HG02588 (cell line): ENCODE results near the gene TAF4.
"Not testable (repeated sequence)": the region's sequence is repeated elsewhere in the genome, so short reads cannot be mapped to it uniquely, and the experiment has no call there.

Experiments
- ATAC-seq: cut with Tn5 transposase; IDR thresholded peaks from one replicate; pipeline ENCODE4 v1.9.1; 2021; ENCODE audit warnings: mild to moderate bottlenecking, moderate library complexity; ENCODE audit not compliant: unreplicated experiment

The TAF4 gene

DNA sequence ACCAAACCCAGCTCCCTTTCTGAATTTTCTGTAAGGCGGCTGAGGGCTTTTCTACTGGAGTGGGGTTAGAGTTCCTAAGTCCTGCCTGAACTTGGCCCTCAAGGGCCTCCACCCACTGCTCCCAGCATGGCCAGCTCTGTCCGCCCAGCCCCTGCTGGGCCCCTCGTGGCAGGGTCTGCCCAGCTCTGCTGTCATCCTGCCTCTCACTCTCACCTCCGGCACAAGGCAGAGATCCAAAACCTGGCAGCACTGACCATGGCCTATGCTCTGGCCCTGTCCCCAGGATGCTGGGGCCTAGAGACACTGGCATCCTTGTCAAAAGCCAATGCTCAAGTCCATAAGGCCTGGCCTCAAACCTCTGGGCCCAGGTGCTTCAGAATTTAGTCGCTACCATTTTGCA, 61.1 kb downstream of the TAF4 start:
- ATAC-seq: no peak

GRCh38 chr20:62003567-62004405, 61.9 kb downstream of the TAF4 start:
- ATAC-seq: no peak

GRCh38 chr20:62002882-62003480, 62.7 kb downstream of the TAF4 start:
- ATAC-seq: no peak

- ATAC-seq: no peak
Observed at GRCh38 chr20:62001178-62001715, 64.4 kb downstream of the TAF4 start.

DNA sequence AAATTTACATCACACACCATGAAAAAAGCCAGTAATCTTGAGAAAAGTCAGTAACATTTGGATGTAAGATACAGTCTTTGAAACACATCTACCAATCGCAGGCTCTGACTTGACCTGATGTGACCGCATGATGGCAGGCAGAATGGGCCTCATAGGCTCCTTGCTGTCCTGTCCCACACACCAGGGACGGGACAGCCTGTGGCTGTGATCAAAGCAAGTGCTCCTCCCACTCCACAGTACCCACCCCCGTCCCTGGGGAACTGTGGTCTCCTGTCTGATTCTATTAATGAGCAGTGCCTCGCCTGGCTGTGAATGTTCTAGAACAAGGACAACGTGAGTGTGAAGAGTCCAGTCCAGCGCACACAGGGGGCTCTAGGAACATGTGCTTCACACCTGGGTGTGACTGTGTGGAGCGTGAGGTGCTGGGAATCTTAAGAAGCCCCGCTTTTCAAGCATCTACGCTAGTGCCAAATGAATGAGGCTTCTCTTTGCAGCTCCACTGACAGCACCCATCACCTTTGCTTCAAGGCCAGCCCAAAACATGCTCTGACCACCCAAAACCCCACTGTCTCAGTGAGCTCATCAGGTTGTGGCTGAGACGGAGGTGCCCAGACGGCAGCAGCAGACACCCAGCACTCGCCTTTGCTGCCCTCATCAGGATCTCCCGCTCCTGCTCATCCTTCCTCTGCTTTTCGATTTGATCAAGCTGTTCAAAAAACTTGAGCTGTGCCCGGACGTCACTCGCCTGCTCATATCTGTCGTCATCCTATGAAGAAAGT, 67.1 kb downstream of the TAF4 start:
- no peak for ATAC-seq

- ATAC-seq: no peak
Observed at GRCh38 chr20:61997891-61998290, 67.8 kb downstream of the TAF4 start.

DNA sequence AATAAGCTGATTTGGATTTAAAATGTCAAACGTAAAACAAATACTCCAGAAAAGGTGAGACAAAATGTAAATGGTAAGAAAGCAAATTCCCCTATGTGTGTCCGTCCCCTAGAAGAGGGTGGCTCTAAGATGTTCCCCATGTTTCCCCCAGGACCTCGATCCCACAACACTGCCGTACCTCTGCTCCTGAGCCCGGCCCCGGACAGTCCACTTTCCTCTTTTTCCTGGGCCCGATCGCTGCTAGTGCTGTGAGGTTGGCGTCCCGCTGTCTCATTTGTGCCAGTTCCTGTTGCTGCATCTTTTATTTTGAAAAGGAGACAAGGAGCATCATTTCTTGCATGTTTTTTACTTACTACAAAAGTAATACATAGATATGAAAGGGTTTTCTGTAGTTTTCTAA, 68.3 kb downstream of the TAF4 start:
- no peak for ATAC-seq

GRCh38 chr20:61994546-61994945, 71.1 kb downstream of the TAF4 start:
- ATAC-seq: no peak

GRCh38 chr20:61993058-61993457, 72.6 kb downstream of the TAF4 start:
- ATAC-seq: no peak

DNA sequence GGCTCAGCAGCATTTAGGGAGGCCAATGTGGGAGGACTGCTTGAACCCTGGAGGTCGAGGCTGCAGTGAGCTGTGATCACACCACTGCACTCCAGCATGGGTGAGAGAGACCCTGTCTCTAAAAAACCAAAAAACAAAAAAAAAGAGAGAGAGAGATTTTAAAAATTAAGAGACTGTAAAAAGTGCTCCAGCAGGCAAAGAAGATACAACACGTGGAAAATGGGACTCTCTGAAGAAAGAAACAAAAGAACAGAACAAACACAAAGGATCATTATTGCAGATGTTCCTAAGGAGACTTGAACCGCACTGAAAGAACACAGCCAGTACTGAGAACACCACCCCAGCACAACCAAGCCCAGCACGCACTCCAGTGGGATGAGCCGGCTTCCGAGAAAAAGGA, 74.2 kb downstream of the TAF4 start:
- no peak for ATAC-seq

DNA sequence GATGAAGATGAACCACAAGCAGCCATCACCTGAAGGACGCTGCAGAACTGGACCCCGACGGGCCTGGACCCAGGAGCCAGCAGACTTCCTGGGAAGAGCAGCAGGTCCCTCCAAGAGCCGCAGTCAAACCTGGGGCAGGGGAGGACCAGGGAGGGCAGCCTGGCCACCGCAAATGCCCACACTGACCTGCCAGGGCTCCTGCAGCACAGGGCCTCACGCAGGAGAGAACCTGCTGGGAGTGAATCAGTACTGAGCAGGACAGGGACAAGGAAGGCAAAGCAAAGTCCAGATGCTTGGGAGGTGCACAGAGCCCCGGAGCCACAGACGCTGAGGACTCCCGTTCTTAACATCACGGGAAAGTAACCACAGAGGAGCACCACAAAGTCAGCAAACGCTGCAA, 75.2 kb downstream of the TAF4 start:
- ATAC-seq: no peak

GRCh38 chr20:61989741-61990140, 75.9 kb downstream of the TAF4 start:
- ATAC-seq: no peak

- ATAC-seq: no peak
Observed at GRCh38 chr20:61988665-61989064, 77.0 kb downstream of the TAF4 start.

DNA sequence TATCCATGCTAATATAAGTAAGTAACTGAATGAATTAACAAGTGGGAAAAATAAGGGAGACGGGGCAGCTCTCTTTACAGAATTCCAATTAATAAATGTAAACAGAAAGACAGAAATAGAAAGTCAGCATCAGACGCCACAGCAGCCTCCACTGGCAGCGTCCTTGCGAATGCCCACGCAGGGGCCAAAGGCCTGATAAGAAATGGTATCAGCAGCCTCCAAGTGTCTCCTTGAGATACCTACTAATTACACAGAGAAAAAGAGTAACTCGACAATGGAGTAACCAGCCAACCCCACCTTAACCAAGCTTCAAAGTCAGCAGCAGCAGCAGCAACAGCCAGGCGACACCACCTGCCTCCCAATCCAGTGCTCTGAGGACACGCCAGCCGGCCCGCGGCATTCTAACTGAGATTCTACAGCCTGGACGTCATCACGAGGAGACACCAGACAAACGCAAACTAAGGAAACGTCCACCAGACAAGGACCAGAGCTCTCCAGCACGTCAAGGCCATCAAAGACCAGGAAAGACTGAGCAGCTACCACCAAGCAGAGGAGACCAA, 78.8 kb downstream of the TAF4 start:
- ATAC-seq: no peak

GRCh38 chr20:61985096-61985495, 80.6 kb downstream of the TAF4 start:
- no peak for ATAC-seq

DNA sequence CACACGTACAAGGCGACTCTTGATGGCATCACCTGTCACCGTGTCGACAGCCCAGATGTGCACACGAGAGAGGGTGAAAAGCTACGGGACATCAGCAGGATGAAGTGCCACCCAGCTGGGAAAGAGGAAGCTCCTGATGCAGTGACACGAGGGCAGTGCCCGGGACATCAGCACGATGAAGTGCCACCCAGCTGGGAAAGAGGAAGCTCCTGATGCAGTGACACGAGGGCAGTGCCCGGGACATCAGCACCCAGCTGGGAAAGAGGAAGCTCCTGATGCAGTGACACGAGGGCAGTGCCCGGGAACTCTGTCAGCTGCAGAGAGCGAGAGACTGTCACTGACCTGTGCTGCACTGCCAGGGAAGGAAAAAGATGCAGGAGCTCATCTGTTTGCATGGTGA, 81.2 kb downstream of the TAF4 start:
- ATAC-seq: not testable (repeated sequence)

DNA sequence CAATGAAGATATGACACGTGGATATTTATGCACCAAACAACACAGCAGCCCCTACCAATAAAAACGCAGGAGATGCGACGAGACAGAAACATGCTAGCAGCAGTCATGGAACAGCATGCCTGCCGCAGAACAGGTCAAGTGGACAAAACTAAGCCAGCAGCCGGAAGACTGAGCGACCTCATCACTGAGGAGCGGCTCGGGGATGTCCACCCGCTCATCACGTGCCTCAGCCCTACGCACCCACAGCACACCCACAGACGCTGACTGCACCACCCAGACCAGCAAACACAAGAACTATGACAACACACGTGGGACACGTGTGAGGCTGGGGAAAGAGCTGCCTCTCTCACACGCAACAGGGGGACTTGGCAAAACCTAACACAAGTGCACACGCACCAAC, 81.7 kb downstream of the TAF4 start:
- ATAC-seq: no peak

DNA sequence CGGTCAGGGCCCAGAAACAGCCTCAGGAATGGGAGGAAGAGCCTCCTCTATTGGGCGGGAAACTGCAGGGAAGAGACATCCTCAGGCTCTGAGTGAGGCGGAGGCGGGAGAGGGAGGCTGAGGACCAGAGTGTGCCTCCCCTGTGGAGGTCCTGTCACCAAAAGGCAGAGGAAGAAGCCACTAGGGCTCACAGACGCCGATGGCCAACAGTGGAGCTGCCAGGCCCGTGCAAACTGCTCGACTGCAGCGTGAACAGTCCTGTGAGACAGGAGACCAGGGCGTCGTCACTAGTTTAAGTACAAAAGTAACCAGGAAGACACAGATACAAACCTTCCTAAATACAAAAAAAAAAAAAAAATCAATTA, 82.7 kb downstream of the TAF4 start:
- ATAC-seq: no peak

GRCh38 chr20:61982191-61982950, 83.3 kb downstream of the TAF4 start:
- ATAC-seq: no peak

GRCh38 chr20:61981691-61982090, 84.0 kb downstream of the TAF4 start:
- ATAC-seq: not testable (repeated sequence)
